ENCODE data around the gene ATP8B3. TPM values are rescaled to one million over a fixed set of nuclear protein-coding genes. Genes with fewer than 3 reads are reported as not detected.

ATP8B3 gene
- total RNA-seq, 1 experiment from 2014 or later = 9.6 TPM

GRCh38 chr19:1755467-1756171 lies 56.5 kb downstream of the ATP8B3 start:
- H3K4me3 Mint-ChIP-seq = peak overlapping the region in 1 of 2 experiments; percentile 70; a peak in 3 of 5 replicates
- H3K36me3 Mint-ChIP-seq (ENCODE audit: insufficient read depth in 1 of 3, low read depth in 3 of 3) = no peaks in the 10 kb centered on the region; a peak in 1 of 7 replicates
- no peaks in the 10 kb centered on the region for H4K20me1 ChIP-seq (ENCODE audit: control insufficient read depth, insufficient read depth, insufficient read length)
- H3K56ac ChIP-seq (ENCODE audit: insufficient read length, low read depth, low read length) = no peak overlapping the region
- H3K79me2 ChIP-seq (ENCODE audit: insufficient read depth, low read length) = no peaks in the 10 kb centered on the region
- H3K23ac ChIP-seq (ENCODE audit: insufficient read length, low read depth, low read length) = no peak overlapping the region
- H3K9ac ChIP-seq (ENCODE audit: extremely low read depth, insufficient read length, low read length) = no peak overlapping the region
- no peak overlapping the region for H3K4ac ChIP-seq (ENCODE audit: low read depth, low read length)
- no peak for DNase-seq
- H4K5ac ChIP-seq (ENCODE audit: insufficient read length, low read depth, low read length) = no peak overlapping the region
- H3K4me1 Mint-ChIP-seq = peaks cover 2 to 24% of the 10 kb centered on the region in 2 experiments
- no peak overlapping the region for H4K91ac ChIP-seq (ENCODE audit: insufficient read length, low read depth, low read length)
- no peak overlapping the region for H2AK5ac ChIP-seq (ENCODE audit: insufficient read length, low read length)
- no peaks in the 10 kb centered on the region for H3K79me1 ChIP-seq (ENCODE audit: insufficient read depth, low read depth, low read length, poor library complexity, severe bottlenecking)
- no peak overlapping the region for H3K4me2 ChIP-seq (ENCODE audit: insufficient read depth, insufficient read length, low read length)
- TF ChIP-seq CTCF (conservative IDR thresholded peaks at IDR 0.05) = no peak
- no peak overlapping the region for H2AFZ ChIP-seq (ENCODE audit: low read length)
- H3K4me1 ChIP-seq (ENCODE audit: insufficient read depth, low read length) = no peaks in the 10 kb centered on the region
- H2BK12ac ChIP-seq (ENCODE audit: insufficient read length, low read depth, low read length) = no peak overlapping the region
- no peak overlapping the region for H2BK5ac ChIP-seq (ENCODE audit: insufficient read length, low read length)
- no peak overlapping the region for H2BK15ac ChIP-seq (ENCODE audit: low read depth, low read length)
- peaks cover 90% of the 10 kb centered on the region for H3K27me3 ChIP-seq (ENCODE audit: insufficient read depth, low read length)
- H2BK20ac ChIP-seq (ENCODE audit: low read depth, low read length, poor library complexity, severe bottlenecking) = no peak overlapping the region
- no CpG with 5 or more reads among the region's 43 CpGs for WGBS (ENCODE audit: extremely low coverage, insufficient read length, low lambda C conversion rate)
- no peak overlapping the region for H3K27ac Mint-ChIP-seq
- H3K9me3 ChIP-seq (ENCODE audit: control insufficient read depth, low read depth, low read length) = no peaks in the 10 kb centered on the region
- H3K9me3 Mint-ChIP-seq = peaks cover 2 to 6% of the 10 kb centered on the region in 2 experiments; a peak in 4 of 5 replicates
- no peak overlapping the region for H3T11ph ChIP-seq (ENCODE audit: low read length)
- no peak overlapping the region for H3K27ac ChIP-seq (ENCODE audit: insufficient read length, low read depth, low read length)
- no peak overlapping the region for H3K14ac ChIP-seq (ENCODE audit: insufficient read depth, low read length)
- no peaks in the 10 kb centered on the region for H3K23me2 ChIP-seq (ENCODE audit: insufficient read length, low read depth, low read length, poor library complexity, severe bottlenecking)
- no peak overlapping the region for H4K8ac ChIP-seq (replicated peaks; ENCODE audit: insufficient read length, low read depth, low read length)
- H3K27me3 Mint-ChIP-seq (ENCODE audit: low read depth) = peaks cover 90% of the 10 kb centered on the region
- no peak overlapping the region for H2BK120ac ChIP-seq (ENCODE audit: low read depth, low read length, poor library complexity, severe bottlenecking)
- no peak overlapping the region for H3K18ac ChIP-seq (ENCODE audit: insufficient read length, low read depth, low read length)

All from H9 (cell line).